ENCODE results near the gene GANC.

The GANC gene

DNA sequence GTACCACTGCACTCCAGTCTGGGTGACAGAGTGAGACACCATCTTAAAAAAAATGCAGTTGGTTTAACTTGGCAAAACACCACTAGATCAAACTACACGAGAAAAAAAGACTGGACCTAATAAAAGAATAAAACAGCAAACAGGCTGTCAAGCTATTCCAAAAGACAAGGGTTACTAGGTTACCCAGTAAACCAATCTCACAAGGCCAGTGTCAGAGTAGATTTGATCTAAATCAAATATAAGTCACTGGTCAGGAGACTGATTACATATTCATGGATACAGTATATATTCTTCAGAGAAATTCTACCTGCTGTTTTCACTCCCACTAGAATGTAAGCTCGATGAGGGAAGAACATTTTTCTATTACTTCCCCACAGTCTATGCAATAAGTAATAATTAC lies 2.5 kb upstream of the GANC start:
- H3K9me3 Mint-ChIP-seq: no peaks in the 10 kb centered on the region
- H3K27ac Mint-ChIP-seq: no peak overlapping the region
- intact Hi-C loops (cut with micrococcal nuclease): loop anchor here (10.0 kb wide), 2 partner anchors 274 to 304 kb away; partner anchors contain the start of genes HAUS2, LRRC57 and STARD9
- H3K4me1 Mint-ChIP-seq (ENCODE audit: low read depth): peaks cover 32% of the 10 kb centered on the region
- H3K27me3 Mint-ChIP-seq: no peaks in the 10 kb centered on the region
- H3K4me3 Mint-ChIP-seq: no peak overlapping the region
- H3K36me3 Mint-ChIP-seq (ENCODE audit: low read depth): peaks cover 69% of the 10 kb centered on the region

DNA sequence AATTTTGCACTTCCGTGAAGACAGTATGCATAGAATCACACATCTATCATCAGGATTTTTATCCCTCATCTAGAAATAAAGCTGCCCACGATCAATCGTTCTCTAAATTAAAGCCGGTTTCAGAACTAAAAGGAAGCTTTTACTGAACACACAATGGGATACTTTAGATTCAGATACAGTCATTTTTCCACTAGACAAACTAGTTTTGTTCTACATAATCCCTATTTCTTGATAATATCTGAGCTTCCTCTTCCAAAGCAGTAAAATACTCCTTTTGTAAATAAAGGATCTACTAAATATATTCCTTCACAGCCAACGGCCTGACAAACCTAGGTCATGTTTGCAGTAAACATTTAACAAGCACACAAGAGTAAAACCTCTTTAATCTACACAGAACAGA lies 2.0 kb upstream of the GANC start:
- no peak overlapping the region for H3K4me3 Mint-ChIP-seq
- H3K36me3 Mint-ChIP-seq (ENCODE audit: low read depth): peaks cover 64% of the 10 kb centered on the region
- H3K4me1 Mint-ChIP-seq (ENCODE audit: low read depth): peaks cover 36% of the 10 kb centered on the region
- intact Hi-C loops (cut with micrococcal nuclease): loop anchor here (10.0 kb wide), 2 partner anchors 274 to 304 kb away; partner anchors contain the start of genes HAUS2, LRRC57 and STARD9
- no peaks in the 10 kb centered on the region for H3K9me3 Mint-ChIP-seq
- no peak overlapping the region for H3K27ac Mint-ChIP-seq
- H3K27me3 Mint-ChIP-seq: no peaks in the 10 kb centered on the region

DNA sequence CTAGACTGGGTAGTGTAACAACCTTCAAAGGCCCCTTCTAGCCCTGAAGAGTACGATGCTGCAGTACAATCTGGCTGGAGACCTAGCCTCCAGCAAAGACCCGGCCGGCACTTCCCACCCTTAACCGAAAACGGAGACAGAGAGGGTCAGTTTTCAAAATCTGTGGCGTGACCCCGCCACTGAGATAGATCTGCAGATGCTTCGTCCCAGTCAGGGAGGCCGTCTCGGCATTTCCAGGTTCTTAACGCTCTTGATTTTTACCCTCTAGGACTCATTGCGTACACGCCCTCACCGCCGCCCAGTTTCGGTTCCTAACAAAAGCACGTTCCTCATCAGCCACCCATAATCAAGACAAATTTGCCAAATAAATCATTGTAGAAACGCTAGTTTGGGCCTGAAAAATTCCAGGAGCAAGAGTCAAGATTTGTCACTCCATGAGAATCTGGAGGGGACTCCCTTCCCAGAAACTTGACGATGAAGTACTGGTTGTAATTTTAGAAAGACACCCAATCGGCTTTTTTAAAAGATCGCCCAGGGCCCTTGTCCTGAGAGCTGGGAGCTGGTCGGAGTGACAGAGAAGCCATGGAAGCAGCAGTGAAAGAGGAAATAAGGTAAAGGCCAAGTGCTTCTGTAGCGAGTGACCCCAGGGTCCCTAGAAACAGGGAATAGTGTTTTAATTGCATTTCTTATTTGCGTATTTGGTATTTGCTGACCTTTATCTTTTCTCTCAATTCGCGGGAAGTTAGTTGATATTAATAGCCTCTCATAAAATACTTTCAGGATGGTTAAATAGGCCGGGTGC lies 1.1 kb downstream of the GANC start:
- Mint-ChIP-seq H3K36me3 (ENCODE audit: low read depth) (peaks cover 62% of the 10 kb centered on the region), H3K27me3 (no peaks in the 10 kb centered on the region), H3K27ac (peak overlapping the region; percentile 96), H3K4me3 (peak overlapping the region; percentile 95), H3K4me1 (ENCODE audit: low read depth) (peaks cover 46% of the 10 kb centered on the region), H3K9me3 (no peaks in the 10 kb centered on the region)
- intact Hi-C loops (cut with micrococcal nuclease): loop anchor here (1.0 to 10.0 kb wide), 3 partner anchors 66 to 301 kb away; partner anchors contain the start of genes HAUS2, LRRC57, STARD9 and VPS39

GRCh38 chr15:42274702-42274989 lies 1.6 kb downstream of the GANC start:
- peaks cover 47% of the 10 kb centered on the region for H3K4me1 Mint-ChIP-seq (ENCODE audit: low read depth)
- intact Hi-C loops (cut with micrococcal nuclease): loop anchor here (10.0 kb wide), 2 partner anchors 270 to 300 kb away; partner anchors contain the start of genes HAUS2, LRRC57 and STARD9

DNA sequence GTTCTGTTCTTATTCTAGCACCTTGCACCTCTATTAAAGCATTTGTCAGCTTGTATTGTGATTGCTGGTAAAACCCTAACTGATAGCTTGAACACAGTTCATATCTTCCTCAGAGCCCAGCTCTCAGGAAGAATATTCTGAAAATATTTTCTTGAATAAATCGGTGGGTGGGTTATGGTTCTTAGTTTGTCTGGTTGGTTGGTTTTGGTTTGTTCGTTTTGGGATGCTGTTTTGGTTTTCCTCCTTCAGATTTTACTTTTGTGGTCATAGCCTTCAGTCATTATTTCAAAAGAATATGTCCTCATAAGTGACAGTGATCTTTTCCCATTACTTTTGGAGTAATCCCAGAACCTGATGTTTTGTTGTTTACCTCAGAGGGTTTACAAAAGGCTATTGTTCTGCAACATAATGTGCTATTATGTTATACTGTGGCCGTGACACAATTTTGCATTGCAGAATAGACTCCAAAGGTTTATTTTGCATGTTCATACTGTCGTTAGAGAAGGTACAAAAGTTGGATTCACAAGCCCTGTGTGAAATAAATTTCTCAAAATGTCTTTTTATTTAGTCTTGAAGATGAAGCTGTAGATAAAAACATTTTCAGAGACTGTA lies 2.9 kb downstream of the GANC start:
- no peaks in the 10 kb centered on the region for H3K9me3 Mint-ChIP-seq
- peak overlapping the region; percentile 96 for H3K27ac Mint-ChIP-seq
- H3K27me3 Mint-ChIP-seq: no peaks in the 10 kb centered on the region
- intact Hi-C loops (cut with micrococcal nuclease): loop anchor here (10.0 kb wide), 2 partner anchors 269 to 299 kb away; partner anchors contain the start of genes HAUS2, LRRC57 and STARD9
- peak overlapping the region; percentile 68 for H3K4me3 Mint-ChIP-seq
- H3K4me1 Mint-ChIP-seq (ENCODE audit: low read depth): peaks cover 45% of the 10 kb centered on the region
- H3K36me3 Mint-ChIP-seq (ENCODE audit: low read depth): peaks cover 61% of the 10 kb centered on the region

More at GRCh38 chr15:42274702-42274989, 1.6 kb downstream of the GANC start:
- H3K27me3 Mint-ChIP-seq: no peaks in the 10 kb centered on the region
- H3K36me3 Mint-ChIP-seq (ENCODE audit: low read depth): peaks cover 57% of the 10 kb centered on the region
- H3K27ac Mint-ChIP-seq: peak overlapping the region; percentile 96
- no peaks in the 10 kb centered on the region for H3K9me3 Mint-ChIP-seq
- H3K4me3 Mint-ChIP-seq: peak overlapping the region; percentile 95

DNA sequence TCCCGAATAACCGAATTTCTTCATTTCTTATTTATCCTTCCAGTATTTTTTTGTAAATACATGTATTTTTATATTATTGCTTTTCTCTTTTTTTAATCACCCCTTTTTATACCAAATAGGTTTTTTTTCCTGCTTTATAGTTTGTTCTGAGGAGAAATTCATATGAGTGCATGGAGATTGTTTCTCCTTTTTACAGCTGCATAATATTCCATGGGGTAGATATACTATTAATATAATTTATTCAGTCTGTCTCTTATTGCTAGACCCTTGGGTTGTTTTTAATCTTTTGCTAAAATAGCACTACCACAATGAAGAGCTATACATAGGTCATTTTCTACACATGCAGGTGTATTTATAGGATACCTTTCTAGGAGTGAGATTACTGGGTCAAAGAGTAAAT lies 3.8 kb downstream of the GANC start:
- Mint-ChIP-seq H3K4me1 (ENCODE audit: low read depth) (peaks cover 40% of the 10 kb centered on the region), H3K9me3 (no peaks in the 10 kb centered on the region), H3K27ac (no peak overlapping the region), H3K36me3 (ENCODE audit: low read depth) (peaks cover 70% of the 10 kb centered on the region), H3K27me3 (no peaks in the 10 kb centered on the region), H3K4me3 (no peak overlapping the region)
- intact Hi-C loops (cut with micrococcal nuclease): loop anchor here (10.0 kb wide), 2 partner anchors 268 to 298 kb away; partner anchors contain the start of genes HAUS2, LRRC57 and STARD9

DNA sequence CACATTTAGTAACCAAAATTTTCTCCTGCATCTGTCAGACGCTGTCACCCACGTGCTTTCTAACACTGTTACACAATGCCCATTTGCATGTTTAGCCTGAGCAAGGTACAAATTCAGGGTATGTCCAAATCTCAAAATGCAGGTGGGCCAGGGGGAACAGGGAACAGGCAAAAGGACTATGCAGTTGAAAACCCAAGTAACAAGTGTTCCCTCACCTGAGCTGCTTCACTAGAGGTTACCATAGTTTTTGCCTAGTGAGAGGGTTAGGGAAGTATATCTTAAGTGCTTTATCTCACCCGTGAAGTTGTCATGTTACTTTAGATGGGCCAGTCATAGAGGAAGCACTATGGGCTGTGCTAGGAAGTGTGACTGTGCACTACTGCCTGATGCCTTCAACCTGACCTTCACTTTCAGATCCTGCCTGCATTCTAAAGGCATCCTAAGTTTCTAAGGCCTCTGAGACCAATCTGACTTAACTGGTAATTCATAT lies 6.3 kb downstream of the GANC start:
- peaks cover 76% of the 10 kb centered on the region for H3K36me3 Mint-ChIP-seq (ENCODE audit: low read depth)
- peaks cover 36% of the 10 kb centered on the region for H3K4me1 Mint-ChIP-seq (ENCODE audit: low read depth)
- H3K4me3 Mint-ChIP-seq: no peak overlapping the region
- H3K27me3 Mint-ChIP-seq: no peaks in the 10 kb centered on the region
- peak overlapping the region; percentile 76 for H3K27ac Mint-ChIP-seq
- intact Hi-C loops (cut with micrococcal nuclease): loop anchor here (10.0 kb wide), 2 partner anchors 266 to 296 kb away; partner anchors contain the start of genes HAUS2, LRRC57 and STARD9
- no peaks in the 10 kb centered on the region for H3K9me3 Mint-ChIP-seq

DNA sequence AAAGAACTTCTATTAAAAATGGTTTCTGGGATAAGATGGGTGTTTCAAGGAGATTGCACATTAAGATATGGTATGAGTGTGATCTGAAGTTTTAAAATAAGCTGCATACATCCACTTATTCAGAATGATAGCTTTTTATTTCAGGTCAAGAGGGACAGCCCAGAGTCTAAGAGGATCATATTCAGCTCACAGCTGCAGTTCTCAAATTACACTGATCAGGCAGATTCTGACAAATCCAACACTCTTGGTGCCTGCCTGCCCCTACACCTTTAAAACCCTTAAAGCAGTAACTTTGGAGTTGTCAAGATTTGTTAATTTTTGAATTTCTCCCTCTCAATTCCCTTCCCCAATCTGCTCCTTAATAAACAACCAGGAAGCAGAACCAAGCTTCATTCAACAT lies 9.3 kb downstream of the GANC start:
- intact Hi-C loops (cut with micrococcal nuclease): no loop called here
- peaks cover 91% of the 10 kb centered on the region for H3K36me3 Mint-ChIP-seq (ENCODE audit: low read depth)
- no peak overlapping the region for H3K27ac Mint-ChIP-seq
- H3K4me3 Mint-ChIP-seq: no peak overlapping the region
- H3K9me3 Mint-ChIP-seq: no peaks in the 10 kb centered on the region
- H3K4me1 Mint-ChIP-seq (ENCODE audit: low read depth): peaks cover 27% of the 10 kb centered on the region
- no peaks in the 10 kb centered on the region for H3K27me3 Mint-ChIP-seq

DNA sequence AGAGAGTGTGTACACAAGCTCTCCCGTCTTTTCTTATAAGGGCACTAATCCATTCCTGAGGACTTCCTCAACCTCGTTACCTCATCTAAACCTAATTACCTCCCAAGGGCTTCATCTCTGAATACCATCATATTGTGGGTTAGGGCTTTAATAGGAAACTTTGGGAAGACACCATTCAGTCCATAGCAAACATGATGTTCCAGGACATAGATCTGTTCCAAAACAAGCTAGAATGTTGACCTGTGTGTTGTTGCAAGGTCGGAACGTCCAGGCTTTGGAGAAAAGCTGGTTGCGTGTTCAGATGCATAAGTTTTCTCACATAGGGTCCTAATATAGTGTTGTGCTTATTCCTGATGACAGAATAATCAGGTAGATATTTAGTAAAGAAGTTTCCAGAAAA lies 9.9 kb downstream of the GANC start:
- H3K27me3 Mint-ChIP-seq: no peaks in the 10 kb centered on the region
- no peak overlapping the region for H3K27ac Mint-ChIP-seq
- H3K4me1 Mint-ChIP-seq (ENCODE audit: low read depth): peaks cover 27% of the 10 kb centered on the region
- H3K9me3 Mint-ChIP-seq: no peaks in the 10 kb centered on the region
- no peak overlapping the region for H3K4me3 Mint-ChIP-seq
- peaks cover 91% of the 10 kb centered on the region for H3K36me3 Mint-ChIP-seq (ENCODE audit: low read depth)
- intact Hi-C loops (cut with micrococcal nuclease): no loop called here

DNA sequence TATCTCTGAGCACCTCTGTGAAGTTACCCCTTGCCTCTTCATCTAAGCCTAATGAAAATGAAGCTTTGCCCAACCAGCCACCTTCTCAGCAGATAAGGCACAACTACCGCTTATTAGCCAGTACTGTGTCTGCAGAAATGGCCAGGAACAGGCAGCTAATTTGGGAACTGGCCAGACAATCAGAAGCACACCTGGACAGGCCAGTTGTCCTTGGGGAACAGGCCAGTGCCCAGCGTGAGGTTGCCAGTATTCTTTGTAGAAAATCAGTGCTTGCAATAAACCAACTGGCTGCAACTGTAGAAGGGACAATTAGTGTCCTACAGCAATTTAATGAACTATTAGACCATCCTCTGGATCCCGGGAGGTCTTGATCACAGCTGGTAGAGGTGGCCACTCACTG lies 10.7 kb downstream of the GANC start:
- H3K36me3 Mint-ChIP-seq (ENCODE audit: low read depth): peaks cover 92% of the 10 kb centered on the region
- intact Hi-C loops (cut with micrococcal nuclease): no loop called here
- no peak overlapping the region for H3K27ac Mint-ChIP-seq
- H3K4me3 Mint-ChIP-seq: no peak overlapping the region
- no peaks in the 10 kb centered on the region for H3K27me3 Mint-ChIP-seq
- H3K9me3 Mint-ChIP-seq: no peaks in the 10 kb centered on the region
- H3K4me1 Mint-ChIP-seq (ENCODE audit: low read depth): peaks cover 25% of the 10 kb centered on the region

DNA sequence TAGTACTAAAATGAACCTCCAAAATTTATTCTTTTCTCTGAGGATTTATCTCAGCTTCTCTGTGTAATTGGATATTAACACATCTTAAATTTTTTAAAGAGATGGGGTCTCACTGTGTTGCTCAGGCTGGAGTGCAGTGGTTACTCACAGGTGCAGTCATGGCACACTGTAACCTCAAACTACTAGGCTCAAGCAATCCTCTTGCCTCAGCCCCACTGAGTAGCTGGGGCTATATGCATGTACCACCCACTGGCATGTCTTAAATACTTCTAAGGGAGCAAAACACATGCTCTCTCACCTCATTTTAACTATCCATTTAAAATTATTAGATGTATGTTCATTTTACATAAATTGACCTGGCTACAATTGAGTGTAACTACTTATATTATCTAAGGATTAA lies 11.6 kb downstream of the GANC start:
- H3K9me3 Mint-ChIP-seq: no peaks in the 10 kb centered on the region
- intact Hi-C loops (cut with micrococcal nuclease): no loop called here
- peaks cover 96% of the 10 kb centered on the region for H3K36me3 Mint-ChIP-seq (ENCODE audit: low read depth)
- no peaks in the 10 kb centered on the region for H3K27me3 Mint-ChIP-seq
- peaks cover 16% of the 10 kb centered on the region for H3K4me1 Mint-ChIP-seq (ENCODE audit: low read depth)
- no peak overlapping the region for H3K4me3 Mint-ChIP-seq
- H3K27ac Mint-ChIP-seq: no peak overlapping the region

GRCh38 chr15:42285034-42285433 lies 12.0 kb downstream of the GANC start:
- no peaks in the 10 kb centered on the region for H3K27me3 Mint-ChIP-seq
- intact Hi-C loops (cut with micrococcal nuclease): no loop called here
- peaks cover 97% of the 10 kb centered on the region for H3K36me3 Mint-ChIP-seq (ENCODE audit: low read depth)
- H3K9me3 Mint-ChIP-seq: no peaks in the 10 kb centered on the region
- H3K4me3 Mint-ChIP-seq: no peak overlapping the region
- peaks cover 11% of the 10 kb centered on the region for H3K4me1 Mint-ChIP-seq (ENCODE audit: low read depth)
- no peak overlapping the region for H3K27ac Mint-ChIP-seq

DNA sequence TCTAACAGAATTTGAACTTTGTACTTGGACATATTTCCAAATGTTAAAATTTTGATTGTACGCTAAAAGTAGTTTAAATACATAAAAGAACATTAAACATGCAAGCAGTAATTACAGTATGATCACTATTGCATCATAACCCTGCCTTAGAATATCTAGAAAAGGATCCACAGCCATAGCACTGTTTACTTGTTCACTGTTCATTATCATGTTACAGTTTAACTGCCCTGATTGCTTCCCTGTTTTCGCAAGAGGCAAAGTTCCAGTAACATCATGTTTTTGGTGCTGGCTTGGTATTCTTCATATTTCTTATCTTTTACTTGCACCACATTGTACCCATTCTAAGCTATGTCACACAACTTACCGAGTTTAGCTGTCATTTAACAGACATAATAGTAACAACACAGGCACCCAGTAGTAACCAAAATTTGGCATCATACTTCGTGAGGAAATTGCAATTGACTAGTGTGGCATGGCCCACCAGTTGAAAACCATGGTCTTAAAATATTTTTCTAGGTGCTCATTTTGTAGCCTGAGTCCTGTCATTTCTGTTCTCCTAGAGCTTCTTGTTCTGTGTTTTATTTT lies 13.5 kb downstream of the GANC start:
- Mint-ChIP-seq H3K27ac (no peak overlapping the region), H3K27me3 (no peaks in the 10 kb centered on the region), H3K4me3 (no peak overlapping the region), H3K36me3 (ENCODE audit: low read depth) (peaks cover 97% of the 10 kb centered on the region), H3K4me1 (ENCODE audit: low read depth) (peaks cover 5% of the 10 kb centered on the region), H3K9me3 (no peaks in the 10 kb centered on the region)
- intact Hi-C loops (cut with micrococcal nuclease): no loop called here

- no peaks in the 10 kb centered on the region for H3K9me3 Mint-ChIP-seq
- no peaks in the 10 kb centered on the region for H3K27me3 Mint-ChIP-seq
- H3K36me3 Mint-ChIP-seq (ENCODE audit: low read depth): peaks cover 97% of the 10 kb centered on the region
- no peak overlapping the region for H3K27ac Mint-ChIP-seq
- H3K4me1 Mint-ChIP-seq (ENCODE audit: low read depth): peaks cover 5% of the 10 kb centered on the region
- intact Hi-C loops (cut with micrococcal nuclease): no loop called here
- no peak overlapping the region for H3K4me3 Mint-ChIP-seq
Measured at GRCh38 chr15:42287931-42288330, 14.9 kb downstream of the GANC start.
